H1 (cell line): ENCODE measurements around the gene PLXDC2. TPM values are rescaled to one million over a fixed set of nuclear protein-coding genes. Genes with fewer than 3 reads are reported as not detected.

Experiments
- CTCF ChIA-PET: fragments of 300-600 bp; sonication (Branson Sonifier 250); formaldehyde crosslinking; loops from one replicate; lab custom pipeline; 2021; ENCODE audit not compliant: partially characterized antibody; lab: Charles Lee
- POLR2A ChIA-PET: fragments of 300-600 bp; sonication (Branson Sonifier 250); formaldehyde crosslinking; loops from one replicate; lab custom pipeline; 2021; ENCODE audit warnings: inconsistent platforms; ENCODE audit not compliant: partially characterized antibody; lab: Charles Lee
- DNase-seq, 2 experiments: peaks; one replicate each; pipeline versions ENCODE4 v3.0.0 to v3.0.0-alpha.2; 2010 to 2022; ENCODE audit warnings: low spot score in 2 of 2, low read depth in 1 of 2, mixed read lengths in 1 of 2
- FAIRE-seq: peaks from 2 replicates; lab custom pipeline; 2011; peaks lifted over from hg19 to GRCh38; lab: Jason Lieb, UNC
- H2AFZ ChIP-seq: 2 replicates; pipeline ENCODE4 v1.8.1; 2012; ENCODE audit warnings: low read length, inconsistent platforms
- H2AK5ac ChIP-seq: 2 replicates; pipeline ENCODE4 v1.6.1; 2013; ENCODE audit warnings: low read depth, low read length
- H2BK120ac ChIP-seq: replicated peaks from 2 replicates; pipeline ENCODE3; 2013; ENCODE audit warnings: low read depth, low read length, inconsistent platforms
- H2BK12ac ChIP-seq: 2 replicates; pipeline ENCODE4 v1.6.1; 2013; ENCODE audit warnings: low read depth, low read length
- H2BK15ac ChIP-seq: 2 replicates; pipeline ENCODE4 v1.6.1; 2013; ENCODE audit warnings: low read length
- H2BK20ac ChIP-seq: 2 replicates; pipeline ENCODE4 v1.6.1; 2013; ENCODE audit warnings: low read length
- H2BK5ac ChIP-seq: 2 replicates; pipeline ENCODE4 v1.6.1; 2013; ENCODE audit warnings: low read depth, low read length
- H3K14ac ChIP-seq: 2 replicates; pipeline ENCODE4 v1.6.1; 2013; ENCODE audit warnings: inconsistent platforms; ENCODE audit not compliant: insufficient read length
- H3K18ac ChIP-seq: 2 replicates; pipeline ENCODE4 v1.6.1; 2013; ENCODE audit warnings: low read length; ENCODE audit errors: extremely low read depth
- H3K23ac ChIP-seq: 2 replicates; pipeline ENCODE4 v1.6.1; 2013; ENCODE audit warnings: inconsistent platforms; ENCODE audit not compliant: insufficient read length
- H3K23me2 ChIP-seq: 2 replicates; pipeline ENCODE4 v1.6.1; 2013; ENCODE audit warnings: low read depth, low read length
- H3K27ac ChIP-seq: 2 replicates; pipeline ENCODE4 v1.6.1; 2011; ENCODE audit warnings: low read depth, low read length, inconsistent platforms
- H3K27me3 ChIP-seq, 4 experiments: replicated peaks in 1 of 4; 1 replicate in 1 of 4; 2 replicates in 3 of 4; pipeline versions ENCODE4 v1.6.1 to v1.8.1; 2011 to 2013; ENCODE audit warnings: low read length in 3 of 4, mild to moderate bottlenecking in 3 of 4, inconsistent platforms in 2 of 4, mixed read lengths in 2 of 4, moderate library complexity in 1 of 4; ENCODE audit not compliant: control insufficient read depth in 3 of 4, insufficient read depth in 3 of 4; ENCODE audit errors: extremely low read depth in 1 of 4
- H3K36me3 ChIP-seq, 4 experiments: 2 replicates each; pipeline versions ENCODE4 v1.6.1 to v1.8.1; 2011 to 2013; ENCODE audit warnings: mild to moderate bottlenecking in 4 of 4, low read length in 3 of 4, moderate library complexity in 2 of 4, control low read depth in 1 of 4, inconsistent platforms in 1 of 4; ENCODE audit not compliant: insufficient read depth in 4 of 4, control insufficient read depth in 2 of 4
- H3K4ac ChIP-seq: replicated peaks from 2 replicates; pipeline ENCODE3; 2013; ENCODE audit warnings: low read length, low read depth, mixed read lengths, inconsistent platforms; ENCODE audit not compliant: insufficient read length
- H3K4me1 ChIP-seq, 4 experiments: replicated peaks in 1 of 4; 1 replicate in 1 of 4; 2 replicates in 3 of 4; pipeline versions ENCODE4 v1.6.1 to v1.8.1; 2011 to 2013; ENCODE audit warnings: low read length in 3 of 4, inconsistent platforms in 2 of 4, mixed read lengths in 1 of 4; ENCODE audit not compliant: insufficient read depth in 4 of 4, control insufficient read depth in 3 of 4
- H3K4me2 ChIP-seq, 2 experiments: 2 replicates each; pipeline versions ENCODE4 v1.6.1 to v1.8.1; 2011 to 2013; ENCODE audit warnings: low read depth in 2 of 2, low read length in 2 of 2, control low read depth in 1 of 2, inconsistent platforms in 1 of 2, mild to moderate bottlenecking in 1 of 2; ENCODE audit not compliant: insufficient read depth in 1 of 2
- H3K4me3 ChIP-seq, 4 experiments: fragments of 200-600, 300-600 bp in 1 of 4; sonication (generic), shearing (Covaris generic), sonication (Bioruptor Twin) in 1 of 4; 2 replicates each; pipeline versions ENCODE4 v1.5.1 to v1.8.1; 2011 to 2016; ENCODE audit warnings: low read length in 4 of 4, low read depth in 3 of 4, control low read depth in 2 of 4, inconsistent platforms in 2 of 4, mild to moderate bottlenecking in 2 of 4, mixed read lengths in 1 of 4, moderate library complexity in 1 of 4; ENCODE audit not compliant: insufficient read depth in 2 of 4; ENCODE audit errors: extremely low read depth in 1 of 4
- H3K56ac ChIP-seq: replicated peaks from 2 replicates; pipeline ENCODE3; 2013; ENCODE audit warnings: low read depth, mild to moderate bottlenecking, mixed read lengths, low read length, inconsistent platforms; ENCODE audit not compliant: insufficient read length
- H3K79me1 ChIP-seq: 2 replicates; pipeline ENCODE4 v1.6.1; 2013; ENCODE audit warnings: low read depth, low read length, control low read depth
- H3K79me2 ChIP-seq, 2 experiments: 2 replicates each; pipeline versions ENCODE4 v1.6.1 to v1.8.1; 2012 to 2013; ENCODE audit warnings: low read length in 2 of 2, mild to moderate bottlenecking in 2 of 2, inconsistent platforms in 1 of 2; ENCODE audit not compliant: insufficient read depth in 2 of 2, control insufficient read depth in 1 of 2
- H3K9ac ChIP-seq, 4 experiments: replicated peaks in 1 of 4; 1 replicate in 1 of 4; 2 replicates in 3 of 4; pipeline versions ENCODE4 v1.6.1 to v1.8.1; 2011 to 2013; ENCODE audit warnings: low read depth in 3 of 4, low read length in 3 of 4, control low read depth in 2 of 4, mild to moderate bottlenecking in 2 of 4, moderate library complexity in 2 of 4, inconsistent platforms in 1 of 4; ENCODE audit errors: extremely low read depth in 1 of 4
- H3K9me3 ChIP-seq, 2 experiments: 2 replicates each; pipeline versions ENCODE4 v1.6.1 to v1.8.1; 2012 to 2013; ENCODE audit warnings: mild to moderate bottlenecking in 2 of 2, moderate library complexity in 2 of 2, control low read depth in 1 of 2, inconsistent platforms in 1 of 2, low read depth in 1 of 2, low read length in 1 of 2, mixed read lengths in 1 of 2; ENCODE audit not compliant: insufficient read depth in 2 of 2
- H4K20me1 ChIP-seq, 2 experiments: replicated peaks in 1 of 2; 2 replicates each; pipeline versions ENCODE3 to v1.8.1; 2011 to 2013; ENCODE audit warnings: inconsistent platforms in 2 of 2, low read length in 2 of 2, mild to moderate bottlenecking in 1 of 2; ENCODE audit not compliant: insufficient read depth in 2 of 2, control insufficient read depth in 1 of 2
- H4K5ac ChIP-seq: 2 replicates; pipeline ENCODE4 v1.6.1; 2013; ENCODE audit warnings: low read length, low read depth, mixed read lengths, inconsistent platforms; ENCODE audit not compliant: insufficient read length
- H4K8ac ChIP-seq: 2 replicates; pipeline ENCODE4 v1.8.0; 2013; ENCODE audit warnings: mild to moderate bottlenecking, moderate library complexity, low read length, inconsistent platforms; ENCODE audit not compliant: insufficient read depth; ENCODE audit errors: extremely low read depth
- H4K91ac ChIP-seq: replicated peaks from 2 replicates; pipeline ENCODE3; 2013; ENCODE audit warnings: low read length, mixed read lengths, inconsistent platforms; ENCODE audit not compliant: insufficient read length
- CREB1 ChIP-seq: IDR thresholded peaks from 2 replicates; pipeline ENCODE4 v1.6.1; 2012; ENCODE audit warnings: inconsistent platforms
- EZH2 ChIP-seq: fragments of 200-600 bp; sonication (generic); IDR thresholded peaks from 2 replicates; pipeline ENCODE4 v1.7.1; 2012; ENCODE audit warnings: low read depth, mild to moderate bottlenecking, moderate library complexity, low read length, inconsistent platforms; ENCODE audit not compliant: severe bottlenecking
- MAFK ChIP-seq: IDR thresholded peaks from 2 replicates; pipeline ENCODE4 v1.6.1; 2012; ENCODE audit warnings: low read depth, mild to moderate bottlenecking, improper control_type of control experiment, low read length
- NANOG ChIP-seq: IDR thresholded peaks from 2 replicates; pipeline ENCODE4 v1.6.1; 2011; ENCODE audit warnings: low read length, low read depth, mild to moderate bottlenecking, inconsistent platforms; ENCODE audit not compliant: insufficient read depth, poor library complexity, severe bottlenecking
- PHF8 ChIP-seq: fragments of 200-600 bp; sonication (generic); conservative IDR thresholded peaks from 2 replicates; pipeline ENCODE4 v1.7.1; 2012; ENCODE audit warnings: low read depth, mild to moderate bottlenecking, inconsistent platforms, low read length, moderate library complexity
- POLR2A ChIP-seq, 2 experiments: IDR thresholded peaks; 1 replicate in 1 of 2; 2 replicates in 1 of 2; pipeline ENCODE4 v1.6.1; 2011; ENCODE audit warnings: low read depth in 2 of 2, low read length in 2 of 2, mild to moderate bottlenecking in 2 of 2; ENCODE audit errors: control extremely low read depth in 1 of 2
- RNF2 ChIP-seq: fragments of 200-900, 300-1000 bp; sonication (generic); IDR thresholded peaks from 2 replicates; pipeline ENCODE4 v1.7.1; 2016; ENCODE audit warnings: borderline replicate concordance, low read depth, mild to moderate bottlenecking, antibody characterized with exemption, low read length; ENCODE audit not compliant: poor library complexity, severe bottlenecking; ENCODE audit errors: missing control alignments
- SIX5 ChIP-seq: IDR thresholded peaks from 2 replicates; pipeline ENCODE4 v1.6.1; 2011; ENCODE audit warnings: mild to moderate bottlenecking, low read depth, low read length
- SP4 ChIP-seq: IDR thresholded peaks from 2 replicates; pipeline ENCODE4 v1.6.1; 2012; ENCODE audit warnings: low read length, inconsistent platforms
- TAF1 ChIP-seq: IDR thresholded peaks from 2 replicates; pipeline ENCODE4 v1.6.1; 2011; ENCODE audit warnings: mild to moderate bottlenecking, low read depth, low read length
- YY1 ChIP-seq: IDR thresholded peaks from 2 replicates; pipeline ENCODE4 v1.6.1; 2011; ENCODE audit warnings: low read depth, mild to moderate bottlenecking, low read length
- WGBS, 2 experiments: shearing (Covaris generic) in 1 of 2; methylation state at CpG; one replicate each; pipeline versions ENCODE4 v1.1.6 to v1.1.7; 2013 to 2015; ENCODE audit warnings: low lambda C conversion rate in 2 of 2, mixed read lengths in 2 of 2, inconsistent platforms in 1 of 2, low coverage in 1 of 2, missing lambda C conversion rate in 1 of 2; ENCODE audit not compliant: insufficient replicate concordance in 2 of 2, insufficient coverage in 1 of 2, insufficient read length in 1 of 2; ENCODE audit errors: extremely low coverage in 1 of 2, missing lambda C conversion rate in 1 of 2; 5-methylcytosine and 5-hydroxymethylcytosine counted together
- polyA plus RNA-seq, 7 experiments: library from polyadenylated mRNA; depleted of rRNA in 3 of 7; stranded (reverse) in 5 of 7; unstranded in 2 of 7; fragments of >200 nt in 5 of 7; fragments of 200-250 nt in 2 of 7; gene quantifications; 1 replicate in 5 of 7; 2 replicates in 1 of 7; 4 replicates in 1 of 7; pipeline versions ENCODE4 v1.2.1 to v1.2.3, GENCODE V29; 2011 to 2013; ENCODE audit warnings: missing spikeins in 2 of 7, mixed read lengths in 2 of 7
- total RNA-seq: library from RNA; stranded (reverse); fragmentation: NEBNext Ultra II Directional; extraction: Animal tissue kit (Norgen Biotek cat#: 25700); gene quantifications from 2 replicates; pipeline ENCODE4 v1.2.1, GENCODE V29; 2021
- TF ChIP-seq, protein P1 (sequence below): IDR thresholded peaks from 2 replicates; pipeline ENCODE4 v1.6.1; 2012; ENCODE audit warnings: inconsistent platforms

PLXDC2 gene
- total and polyA plus RNA-seq, 2 of the 8 experiments (the other 6 are each of a cell fraction or from before 2014, with no cell fraction given), result 23.0 to 40.5 TPM

DNA sequence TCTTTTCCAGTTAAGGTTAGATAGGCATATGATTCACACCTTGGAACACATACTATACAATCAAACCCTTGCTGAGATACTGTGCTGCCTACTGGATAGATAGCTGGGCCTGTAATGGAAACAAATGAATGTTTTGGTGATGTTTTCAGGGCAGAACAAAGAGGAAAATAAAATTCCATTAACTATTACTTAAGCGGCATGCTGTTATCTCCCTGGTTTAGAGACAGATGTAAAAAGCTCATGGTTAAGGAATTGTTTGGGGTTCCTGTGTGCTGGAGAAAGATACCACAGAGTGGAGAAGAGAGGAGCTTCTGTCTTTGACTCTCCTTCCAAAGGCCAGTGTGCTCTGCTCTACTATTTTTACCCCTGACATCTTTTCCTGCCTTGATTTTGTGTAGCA, 341.1 kb downstream of the PLXDC2 start:
- no peak overlapping the region for H4K5ac ChIP-seq
- no peak overlapping the region for H3K23ac ChIP-seq
- POLR2A ChIA-PET, result interaction anchor here (1.2 to 1.5 kb wide), 2 partner anchors 10 to 58 kb away, joined by 3 to 4 read pairs; no protein-coding TSS in a partner anchor
- no peak overlapping the region for H3K4me3 ChIP-seq
- no peak overlapping the region for H2BK120ac ChIP-seq
- no peak overlapping the region for H3K14ac ChIP-seq
- no peaks in the 10 kb centered on the region for H3K27me3 ChIP-seq
- H2BK20ac ChIP-seq, result no peak overlapping the region
- H3K27ac ChIP-seq, result no peak overlapping the region
- H2BK5ac ChIP-seq, result no peak overlapping the region
- H3K23me2 ChIP-seq, result no peaks in the 10 kb centered on the region
- DNase-seq, result no peak
- TF ChIP-seq CREB1, result no peak
- TF ChIP-seq SIX5, result no peak
- TF ChIP-seq SP4, result no peak
- TF ChIP-seq NANOG, result no peak
- TF ChIP-seq RNF2, result no peak
- no peak for TF ChIP-seq TAF1
- no peak for TF ChIP-seq EZH2
- TF ChIP-seq, protein P1, sequence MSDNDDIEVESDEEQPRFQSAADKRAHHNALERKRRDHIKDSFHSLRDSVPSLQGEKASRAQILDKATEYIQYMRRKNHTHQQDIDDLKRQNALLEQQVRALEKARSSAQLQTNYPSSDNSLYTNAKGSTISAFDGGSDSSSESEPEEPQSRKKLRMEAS, result no peak
- TF ChIP-seq POLR2A (IDR thresholded peaks at IDR 0.05; ENCODE audit: control extremely low read depth in 1 of 2, low read depth in 2 of 2, low read length in 2 of 2), result no peak
- TF ChIP-seq PHF8, result no peak
- no peak for TF ChIP-seq YY1
- TF ChIP-seq MAFK, result no peak
- H3K9ac ChIP-seq, result no peak overlapping the region
- no peak overlapping the region for H3K4me2 ChIP-seq
- H2BK15ac ChIP-seq, result no peak overlapping the region
- WGBS, 2 experiments, result 73% methylated on average over 1 of the region's 1 CpG; no CpG with 5 or more reads in 1 of the 2 experiments
- no peak overlapping the region for H4K91ac ChIP-seq
- no peak overlapping the region for H3K18ac ChIP-seq
- no peaks in the 10 kb centered on the region for H3K36me3 ChIP-seq
- H3K9me3 ChIP-seq, result no peaks in the 10 kb centered on the region
- H4K8ac ChIP-seq, result no peak overlapping the region
- CTCF ChIA-PET, result interaction anchor here (0.6 to 1.1 kb wide), 3 partner anchors 67 to 340 kb away, joined by 3 read pairs; no protein-coding TSS in a partner anchor
- H3K4ac ChIP-seq, result no peak overlapping the region
- H4K20me1 ChIP-seq, result no peaks in the 10 kb centered on the region
- H3K79me1 ChIP-seq, result no peaks in the 10 kb centered on the region
- FAIRE-seq, result no peak
- H3K56ac ChIP-seq, result no peak overlapping the region
- H3K4me1 ChIP-seq, result peaks cover 0 to 2% (median under 1%) of the 10 kb centered on the region in 4 experiments; a peak in 2 of 7 replicates
- no peak overlapping the region for H2AK5ac ChIP-seq
- H2BK12ac ChIP-seq, result no peak overlapping the region
- no peak overlapping the region for H2AFZ ChIP-seq
- H3K79me2 ChIP-seq, result no peaks in the 10 kb centered on the region
